Liver (tissue), 9 donors: ENCODE results near the gene RFFL. TPM values are rescaled to one million over a fixed set of nuclear protein-coding genes. Genes with fewer than 3 reads are reported as not detected.
"Not testable (repeated sequence)": the region's sequence is repeated elsewhere in the genome, so short reads cannot be mapped to it uniquely, and the experiment has no call there.

Experiments
- DNase-seq: peaks from one replicate; pipeline ENCODE4 v3.0.0-alpha.2; 2017; ENCODE audit warnings: low spot score
- H3K27ac ChIP-seq, 2 donors: one replicate each; pipeline ENCODE4 v1.7.0; 2013; ENCODE audit warnings: inconsistent platforms in 2 of 2, low read length in 2 of 2, control low read depth in 1 of 2, low read depth in 1 of 2, mild to moderate bottlenecking in 1 of 2
- H3K27me3 ChIP-seq, 4 donors: one replicate each; pipeline versions ENCODE4 v1.6.1 to v1.7.0; 2013; ENCODE audit warnings: low read length in 3 of 4, inconsistent platforms in 1 of 4, mild to moderate bottlenecking in 1 of 4, moderate library complexity in 1 of 4; ENCODE audit not compliant: control insufficient read depth in 4 of 4, insufficient read depth in 4 of 4
- H3K36me3 ChIP-seq, 4 donors: one replicate each; pipeline versions ENCODE4 v1.6.1 to v1.7.0; 2013; ENCODE audit warnings: low read length in 3 of 4, mild to moderate bottlenecking in 3 of 4, low read depth in 1 of 4, moderate library complexity in 1 of 4; ENCODE audit not compliant: control insufficient read depth in 4 of 4, insufficient read depth in 3 of 4
- H3K4me1 ChIP-seq, 4 donors: one replicate each; pipeline versions ENCODE4 v1.6.1 to v1.7.0; 2013; ENCODE audit warnings: low read length in 3 of 4, mild to moderate bottlenecking in 3 of 4, moderate library complexity in 1 of 4; ENCODE audit not compliant: control insufficient read depth in 4 of 4, insufficient read depth in 4 of 4
- H3K4me3 ChIP-seq, 3 donors: one replicate each; pipeline versions ENCODE4 v1.6.1 to v1.7.0; 2013; ENCODE audit warnings: low read length in 3 of 3, control low read depth in 1 of 3, low read depth in 1 of 3, mild to moderate bottlenecking in 1 of 3
- H3K9ac ChIP-seq, 2 donors: one replicate each; pipeline ENCODE4 v1.7.0; 2013; ENCODE audit warnings: low read length in 2 of 2, mild to moderate bottlenecking in 2 of 2, moderate library complexity in 2 of 2, control low read depth in 1 of 2, low read depth in 1 of 2
- H3K9me3 ChIP-seq, 4 donors: one replicate each; pipeline versions ENCODE4 v1.6.1 to v1.7.0; 2013; ENCODE audit warnings: low read length in 3 of 4; ENCODE audit not compliant: control insufficient read depth in 4 of 4
- HNF4G ChIP-seq: IDR thresholded peaks from 2 replicates; pipeline ENCODE4 v1.6.1; 2016; ENCODE audit warnings: antibody characterized with exemption
- MAX ChIP-seq: IDR thresholded peaks from 2 replicates; pipeline ENCODE4 v1.6.1; 2016; ENCODE audit warnings: antibody characterized with exemption
- RAD21 ChIP-seq, 2 donors: IDR thresholded peaks; 2 replicates each; pipeline ENCODE4 v1.6.1; 2016; ENCODE audit warnings: antibody characterized with exemption in 2 of 2, mild to moderate bottlenecking in 2 of 2
- SP1 ChIP-seq: IDR thresholded peaks from 2 replicates; pipeline ENCODE4 v1.6.1; 2018; ENCODE audit warnings: antibody characterized with exemption, mild to moderate bottlenecking
- TAF1 ChIP-seq: conservative IDR thresholded peaks from 2 replicates; pipeline ENCODE4 v1.6.1; 2016; ENCODE audit warnings: antibody characterized with exemption, mild to moderate bottlenecking
- YY1 ChIP-seq: IDR thresholded peaks from 2 replicates; pipeline ENCODE4 v1.6.1; 2016; ENCODE audit warnings: antibody characterized with exemption, mild to moderate bottlenecking
- WGBS: extraction: QIAGEN DNeasy Blood & Tissue Kit; methylation state at CpG from one replicate; pipeline ENCODE4 v1.1.7; 2013; 5-methylcytosine and 5-hydroxymethylcytosine counted together
- polyA plus RNA-seq, 2 donors: library from polyadenylated mRNA; stranded (reverse) in 1 of 2; unstranded in 1 of 2; fragments of 200-250 nt in 1 of 2; fragments of >200 nt in 1 of 2; fragmentation: Nextera tagmentation in 1 of 2; extraction: Ambion mirVana in 1 of 2; gene quantifications; one replicate each; pipeline versions ENCODE4 v1.2.1 to v1.2.3, GENCODE V29; 2013 to 2015
- total RNA-seq, 2 donors: library from RNA; depleted of rRNA; stranded (reverse); fragments of >200 nt; gene quantifications; one replicate each; pipeline ENCODE4 v1.2.3, GENCODE V29; 2014
- TF ChIP-seq, protein P1 (sequence below): fragments of 150-350 bp; IDR thresholded peaks from 2 replicates; pipeline ENCODE4 v1.5.1; 2017; ENCODE audit warnings: improper control_type of control experiment, low read depth, low read length; ENCODE audit not compliant: missing input control
- TF ChIP-seq, protein P2 (sequence below): IDR thresholded peaks from 2 replicates; pipeline ENCODE4 v1.6.1; 2016; ENCODE audit warnings: antibody characterized with exemption
- donor health status: healthy.
- donor health status: healthy.
- donor health status: healthy.
- donor health status: healthy.
- donor health status: healthy.

The RFFL gene
- total and polyA plus RNA-seq, 4 donors: 15.9 to 28.0 (median 22.0) TPM

- Histone ChIP-seq H3K27ac (peak overlapping the region in 1 of 2 donors; percentile 14), H3K4me1 (peaks cover 11 to 36% (median 31%) of the 10 kb centered on the region in 4 donors)
- TF ChIP-seq, protein P1, sequence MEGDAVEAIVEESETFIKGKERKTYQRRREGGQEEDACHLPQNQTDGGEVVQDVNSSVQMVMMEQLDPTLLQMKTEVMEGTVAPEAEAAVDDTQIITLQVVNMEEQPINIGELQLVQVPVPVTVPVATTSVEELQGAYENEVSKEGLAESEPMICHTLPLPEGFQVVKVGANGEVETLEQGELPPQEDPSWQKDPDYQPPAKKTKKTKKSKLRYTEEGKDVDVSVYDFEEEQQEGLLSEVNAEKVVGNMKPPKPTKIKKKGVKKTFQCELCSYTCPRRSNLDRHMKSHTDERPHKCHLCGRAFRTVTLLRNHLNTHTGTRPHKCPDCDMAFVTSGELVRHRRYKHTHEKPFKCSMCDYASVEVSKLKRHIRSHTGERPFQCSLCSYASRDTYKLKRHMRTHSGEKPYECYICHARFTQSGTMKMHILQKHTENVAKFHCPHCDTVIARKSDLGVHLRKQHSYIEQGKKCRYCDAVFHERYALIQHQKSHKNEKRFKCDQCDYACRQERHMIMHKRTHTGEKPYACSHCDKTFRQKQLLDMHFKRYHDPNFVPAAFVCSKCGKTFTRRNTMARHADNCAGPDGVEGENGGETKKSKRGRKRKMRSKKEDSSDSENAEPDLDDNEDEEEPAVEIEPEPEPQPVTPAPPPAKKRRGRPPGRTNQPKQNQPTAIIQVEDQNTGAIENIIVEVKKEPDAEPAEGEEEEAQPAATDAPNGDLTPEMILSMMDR: no peak
- TF ChIP-seq YY1 (no peak), SP1 (peak; percentile 9)
Measured at GRCh38 chr17:35046740-35047283, 16.7 kb downstream of the RFFL start.

GRCh38 chr17:35046245-35046644 lies 17.3 kb downstream of the RFFL start:
- Histone ChIP-seq H3K36me3 (no peaks in the 10 kb centered on the region), H3K9ac (peak overlapping the region in 1 of 2 donors; percentile 39), H3K27ac (no peak overlapping the region), H3K9me3 (no peaks in the 10 kb centered on the region), H3K27me3 (no peaks in the 10 kb centered on the region), H3K4me1 (peaks cover 8 to 31% (median 25%) of the 10 kb centered on the region in 4 donors), H3K4me3 (no peak overlapping the region)
- TF ChIP-seq MAX: no peak
- TF ChIP-seq HNF4G: no peak
- no peak for TF ChIP-seq TAF1
- no peak for TF ChIP-seq SP1
- TF ChIP-seq, protein P2, sequence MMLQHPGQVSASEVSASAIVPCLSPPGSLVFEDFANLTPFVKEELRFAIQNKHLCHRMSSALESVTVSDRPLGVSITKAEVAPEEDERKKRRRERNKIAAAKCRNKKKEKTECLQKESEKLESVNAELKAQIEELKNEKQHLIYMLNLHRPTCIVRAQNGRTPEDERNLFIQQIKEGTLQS: no peak
- DNase-seq: no peak
- WGBS: 74% methylated on average over 4 of the region's 4 CpGs

More at GRCh38 chr17:35046740-35047283, 16.7 kb downstream of the RFFL start:
- no peak for DNase-seq
- no peaks in the 10 kb centered on the region for H3K36me3 ChIP-seq
- 39% methylated on average over 5 of the region's 5 CpGs for WGBS
- H3K27me3 ChIP-seq: no peaks in the 10 kb centered on the region
- H3K9me3 ChIP-seq: no peaks in the 10 kb centered on the region
- peak overlapping the region in 1 of 2 donors; percentile 39 for H3K9ac ChIP-seq
- H3K4me3 ChIP-seq: no peak overlapping the region

- not testable (repeated sequence) for H3K36me3 ChIP-seq, H3K9me3 ChIP-seq, H3K27ac ChIP-seq, H3K4me3 ChIP-seq, H3K9ac ChIP-seq, DNase-seq, H3K27me3 ChIP-seq
- TF ChIP-seq RAD21 (IDR thresholded peaks at IDR 0.05): peak in 1 of 2 donors; percentile 6
- 67% methylated on average over 13 of the region's 13 CpGs for WGBS
- peaks cover 6 to 24% (median 19%) of the 10 kb centered on the region in 4 donors for H3K4me1 ChIP-seq
Measured at GRCh38 chr17:35045458-35045979, 18.0 kb downstream of the RFFL start.

DNA sequence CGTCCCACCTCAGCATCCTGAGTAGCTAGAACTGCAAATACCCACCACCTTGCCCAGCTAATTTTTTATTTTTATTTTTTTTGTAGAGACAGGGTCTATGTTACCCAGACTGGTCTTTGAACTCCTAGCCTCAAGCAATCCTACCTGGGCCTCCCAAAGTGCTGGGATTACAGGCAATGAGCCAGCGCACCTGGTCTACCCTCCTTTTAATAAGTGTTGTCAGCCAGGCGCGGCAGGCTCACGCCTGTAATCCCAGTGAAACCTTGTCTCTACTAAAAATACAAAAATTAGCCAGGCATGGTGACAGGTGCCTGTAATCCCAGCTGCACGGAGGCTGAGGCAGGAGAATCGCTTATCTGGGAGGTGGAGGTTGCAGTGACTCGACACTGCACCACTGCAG lies 19.3 kb downstream of the RFFL start:
- Histone ChIP-seq H3K9me3 (no peaks in the 10 kb centered on the region), H3K36me3 (no peaks in the 10 kb centered on the region), H3K4me3 (no peak overlapping the region), H3K4me1 (peaks cover 0 to 24% (median 15%) of the 10 kb centered on the region in 4 donors), H3K27me3 (no peaks in the 10 kb centered on the region), H3K9ac (no peak overlapping the region), H3K27ac (no peak overlapping the region)
- TF ChIP-seq TAF1: no peak
- DNase-seq: no peak
- WGBS: 86% methylated on average over 8 of the region's 8 CpGs
